Suprapubic skin (tissue), 3 donors: ENCODE results near the gene MAD1L1.

ENCODE experiments used
- CTCF ChIP-seq, 2 donors: fragments of 200-600 bp in 1 of 2; fragments of 450-650 bp in 1 of 2; sonication (generic) in 1 of 2; IDR thresholded peaks; one replicate each; pipeline ENCODE4 v1.5.1; 2016 to 2019; ENCODE audit warnings: antibody characterized with exemption in 2 of 2, mild to moderate bottlenecking in 1 of 2, moderate library complexity in 1 of 2
- POLR2A ChIP-seq, 2 donors: fragments of 450-650 bp; IDR thresholded peaks; one replicate each; pipeline ENCODE4 v1.6.1; 2017; ENCODE audit warnings: antibody characterized with exemption in 2 of 2, mild to moderate bottlenecking in 2 of 2, moderate library complexity in 2 of 2

GRCh38 chr7:2114052-2114451 lies 118.7 kb downstream of the MAD1L1 start:
- TF ChIP-seq CTCF (IDR thresholded peaks at IDR 0.05), result no peak
- no peak for TF ChIP-seq POLR2A (IDR thresholded peaks at IDR 0.05)
